Stimulated activated CD4-positive, alpha-beta T cell treated with anti-CD3 and anti-CD28 coated beads, Interleukin-4, amount 100 ng/mL, for 48 hours (primary cell): Measurements from ENCODE around the gene HDAC4.
A peak's percentile ranks its signal among the peaks of the same experiment; 100 is the strongest.

Experiments used
- DNase-seq, 2 donors: peaks; one replicate each; pipeline ENCODE4 v3.0.0-alpha.2; 2020; ENCODE audit warnings: low read depth in 2 of 2

The HDAC4 gene

DNA sequence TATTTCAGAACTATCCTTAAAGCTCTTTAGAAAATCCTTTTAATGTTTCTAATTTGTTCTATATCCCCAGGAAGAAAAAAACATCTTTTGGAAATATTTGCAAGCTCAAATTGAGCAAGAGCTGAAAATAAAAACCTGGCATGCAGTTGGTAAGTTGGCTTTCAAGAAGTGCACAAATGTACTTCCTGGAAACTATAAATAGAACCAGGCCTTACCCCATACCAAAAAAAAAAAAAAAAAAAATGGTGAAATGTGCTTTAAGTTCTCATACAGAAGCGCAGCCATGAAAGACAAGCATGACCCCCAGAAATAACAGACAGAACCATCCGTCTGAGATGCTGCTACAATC, 178.5 kb downstream of the HDAC4 start:
- DNase-seq = no peak

DNA sequence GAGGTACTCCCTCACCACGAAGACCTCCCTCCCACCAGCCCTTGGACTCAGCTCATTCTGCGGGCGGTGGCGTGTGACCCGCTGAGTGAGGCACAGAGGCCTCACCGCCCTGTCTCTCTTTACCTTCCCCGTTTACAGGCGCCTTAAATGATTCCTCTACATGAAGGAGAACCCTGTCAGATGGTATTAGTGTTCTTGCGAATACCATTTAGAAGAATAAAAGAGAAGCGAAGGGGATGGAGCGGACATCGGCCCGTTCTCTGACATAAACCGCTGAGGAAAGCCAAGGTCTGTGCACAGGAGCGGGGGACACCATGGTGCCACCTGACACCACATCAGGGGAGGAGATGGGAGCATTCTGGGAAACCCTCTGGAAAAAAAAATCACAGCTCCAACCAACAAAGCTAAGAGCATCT, 179.8 kb downstream of the HDAC4 start:
- DNase-seq = no peak

DNA sequence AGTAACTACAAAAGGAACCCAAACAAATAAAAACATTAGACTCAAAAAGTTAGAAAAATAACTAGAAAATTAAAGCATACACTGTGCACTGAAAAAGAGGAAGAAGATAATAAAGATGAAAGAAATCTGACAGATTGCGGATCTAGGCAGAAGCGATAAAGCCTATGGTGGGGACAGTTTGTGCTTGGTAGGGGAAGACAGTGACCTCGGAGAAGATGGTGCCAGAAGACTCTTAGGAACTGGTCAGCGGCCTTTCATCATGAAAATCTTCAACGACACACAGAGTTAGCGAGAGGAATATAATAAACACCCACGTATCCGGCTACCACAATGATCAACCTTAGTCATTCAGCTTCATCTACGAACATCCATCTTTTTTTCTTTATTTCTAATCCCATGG, 180.5 kb downstream of the HDAC4 start:
- DNase-seq = no peak

DNA sequence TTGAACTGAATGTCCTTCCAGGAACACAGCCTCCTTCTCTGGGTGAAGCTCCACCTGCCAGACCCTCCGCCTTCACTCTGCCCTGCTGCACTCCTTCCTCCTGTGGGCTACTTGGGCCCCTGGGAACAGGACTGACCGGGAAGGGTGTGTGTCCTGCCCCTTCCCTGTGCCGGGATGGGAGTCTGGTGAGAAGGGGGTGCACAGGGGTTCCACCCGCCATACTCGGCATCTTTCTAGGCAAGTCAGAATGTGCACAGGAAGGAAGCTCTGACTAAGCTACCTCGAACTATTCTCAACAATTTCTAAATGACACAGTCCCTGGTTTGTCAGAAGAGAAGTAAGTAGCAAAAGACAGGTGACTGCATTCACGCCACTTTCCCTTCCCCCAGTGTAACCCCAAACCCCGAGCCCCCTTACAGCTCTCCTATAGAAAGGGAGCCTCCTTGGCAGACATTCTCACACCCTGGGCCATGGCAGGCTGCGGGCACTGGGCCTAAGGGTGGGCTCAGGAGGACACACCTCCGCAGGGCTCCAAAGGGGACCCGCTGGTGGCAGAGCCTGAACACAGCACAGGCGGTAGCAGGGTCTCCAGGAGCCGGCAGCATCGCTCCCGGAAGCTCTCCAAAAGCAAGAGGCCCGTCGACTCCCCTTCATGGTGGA, 184.1 kb downstream of the HDAC4 start:
- peak; percentile 23 to 30 for DNase-seq

DNA sequence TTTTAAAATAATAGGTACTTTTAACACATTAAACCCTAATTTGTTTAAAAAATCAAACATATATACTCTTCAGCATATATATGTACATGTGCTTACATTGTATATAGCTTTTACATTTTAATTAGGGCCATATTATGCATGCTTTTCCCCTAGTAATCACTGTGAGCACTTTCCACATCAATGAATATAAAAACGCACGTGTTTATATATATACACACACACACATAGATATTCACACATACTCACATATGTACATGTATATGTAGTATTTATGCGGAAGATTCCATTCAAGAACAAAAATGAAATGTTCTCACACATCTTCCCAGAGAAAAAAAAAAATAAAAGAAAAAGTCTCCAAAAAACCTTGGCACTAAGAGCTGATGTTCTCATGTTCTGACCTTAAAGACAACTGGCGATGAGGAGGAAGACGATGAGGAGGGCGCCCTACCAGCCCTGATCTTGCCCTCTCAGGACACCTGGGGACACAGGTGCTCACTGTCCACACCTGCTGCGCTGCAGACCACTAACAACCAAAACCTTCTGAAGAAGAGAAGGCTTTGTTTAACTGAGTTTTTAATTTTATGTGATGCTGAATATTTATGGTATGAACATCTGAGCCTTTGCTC, 184.7 kb downstream of the HDAC4 start:
- DNase-seq = no peak

DNA sequence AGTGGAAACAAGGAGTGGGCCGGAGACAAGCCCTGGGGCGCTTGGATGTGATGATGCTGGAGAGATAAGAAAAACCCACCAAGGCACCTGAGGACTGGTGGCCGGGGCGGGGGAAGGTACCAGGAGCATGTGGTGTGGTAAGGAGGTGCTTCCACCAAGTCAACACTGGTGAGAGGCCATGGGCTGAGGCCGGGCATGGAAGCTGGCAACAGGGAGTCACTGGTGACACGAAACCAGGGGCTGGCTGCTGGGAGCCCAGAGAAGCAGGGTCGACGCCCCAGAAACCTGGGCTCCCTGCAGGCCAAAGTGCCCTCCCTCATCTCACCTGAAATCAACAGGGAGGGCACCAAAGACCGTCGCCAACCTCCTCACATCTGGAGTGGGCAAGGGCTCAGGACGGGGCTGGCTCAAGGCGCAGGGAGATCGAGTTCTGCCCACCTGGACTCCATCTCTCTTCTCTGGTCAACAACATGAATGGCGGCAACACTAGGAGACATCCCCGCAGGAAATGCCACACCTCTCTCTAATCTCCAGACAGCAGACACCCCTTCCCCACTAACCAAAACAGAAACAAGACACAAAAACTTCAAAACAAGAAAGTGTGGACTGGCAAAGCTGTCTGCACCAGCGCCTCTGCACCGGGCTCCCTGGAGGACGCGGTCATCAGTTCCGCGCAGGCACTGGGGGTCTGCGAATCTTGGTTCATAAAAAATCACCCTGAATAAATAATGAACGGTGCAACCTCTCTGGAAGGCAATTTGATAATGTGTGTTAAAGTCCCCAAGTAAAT, 185.5 kb downstream of the HDAC4 start:
- DNase-seq = no peak

DNA sequence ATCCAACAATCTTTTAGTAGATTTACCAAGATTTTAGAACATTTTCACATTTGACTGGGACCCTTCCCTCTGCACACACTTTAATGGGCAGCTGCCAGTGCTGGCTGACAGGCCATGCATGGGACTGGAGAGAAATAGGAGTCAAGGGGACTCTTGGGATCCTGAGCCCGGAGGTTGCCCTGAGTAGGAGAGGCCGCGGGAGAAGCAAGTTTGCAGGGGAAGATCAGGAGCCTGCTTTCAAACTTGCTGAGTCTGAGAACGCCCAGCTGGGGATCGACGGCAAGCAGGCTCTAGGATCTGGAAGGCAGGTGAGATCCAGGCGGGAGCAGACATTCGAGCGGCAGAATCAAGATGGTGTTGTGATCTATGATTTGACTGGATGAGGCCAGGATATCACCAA, 186.1 kb downstream of the HDAC4 start:
- no peak for DNase-seq

DNA sequence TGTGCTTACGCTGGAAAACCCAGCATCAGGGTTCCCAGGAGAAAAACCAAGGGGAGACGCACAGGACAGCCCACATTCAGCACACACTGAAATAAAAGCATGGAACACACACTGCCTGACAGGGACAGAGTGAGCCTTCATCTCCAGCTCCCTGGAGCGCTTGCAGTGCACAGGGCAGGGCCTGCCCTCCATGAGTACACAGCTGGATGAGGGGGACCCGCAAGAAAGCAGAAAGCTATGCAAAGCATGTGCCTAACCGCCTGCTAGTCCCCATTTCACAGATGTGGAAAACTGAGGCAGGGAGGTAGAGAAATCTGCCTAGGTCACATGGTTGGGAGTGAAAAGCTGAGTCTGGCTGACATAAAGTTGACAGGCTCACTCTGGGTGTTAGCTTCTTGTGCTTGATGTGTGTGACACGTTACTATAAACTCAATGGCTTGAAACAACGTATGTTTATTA, 187.1 kb downstream of the HDAC4 start:
- DNase-seq = no peak

DNA sequence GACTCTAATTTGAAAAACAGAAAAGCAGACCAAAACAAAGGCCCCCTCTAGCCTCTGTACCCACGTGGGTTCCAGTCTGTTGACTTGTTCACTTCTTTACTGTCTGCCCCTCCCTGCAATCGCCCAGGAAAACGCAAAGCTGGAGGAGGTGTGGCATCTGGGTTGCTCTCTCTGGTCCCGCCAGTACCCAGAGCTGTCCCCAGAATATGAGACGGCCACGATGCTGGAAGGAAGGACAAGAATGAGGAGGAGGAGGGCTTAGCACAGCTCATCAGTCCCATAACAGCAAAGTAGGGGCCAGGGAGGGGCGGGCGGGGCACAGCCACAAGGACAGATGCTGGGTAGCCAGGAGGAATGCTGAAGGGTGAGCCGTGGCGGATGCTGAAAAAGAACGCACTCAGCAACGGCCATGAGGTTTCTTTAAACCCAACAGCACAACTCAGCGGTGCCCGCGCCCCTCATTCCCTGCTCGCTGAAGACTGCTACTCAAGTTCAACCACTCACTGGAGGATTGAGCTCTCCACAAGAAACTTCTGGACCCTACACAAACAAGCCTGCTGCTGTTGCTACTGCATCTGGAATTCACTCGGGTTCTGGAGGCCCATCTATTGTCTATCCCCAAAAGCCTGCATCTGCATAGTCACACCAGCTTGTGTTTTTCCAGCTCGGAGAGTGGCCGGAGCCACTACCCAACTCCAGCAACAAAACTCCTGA, 187.7 kb downstream of the HDAC4 start:
- no peak for DNase-seq

DNA sequence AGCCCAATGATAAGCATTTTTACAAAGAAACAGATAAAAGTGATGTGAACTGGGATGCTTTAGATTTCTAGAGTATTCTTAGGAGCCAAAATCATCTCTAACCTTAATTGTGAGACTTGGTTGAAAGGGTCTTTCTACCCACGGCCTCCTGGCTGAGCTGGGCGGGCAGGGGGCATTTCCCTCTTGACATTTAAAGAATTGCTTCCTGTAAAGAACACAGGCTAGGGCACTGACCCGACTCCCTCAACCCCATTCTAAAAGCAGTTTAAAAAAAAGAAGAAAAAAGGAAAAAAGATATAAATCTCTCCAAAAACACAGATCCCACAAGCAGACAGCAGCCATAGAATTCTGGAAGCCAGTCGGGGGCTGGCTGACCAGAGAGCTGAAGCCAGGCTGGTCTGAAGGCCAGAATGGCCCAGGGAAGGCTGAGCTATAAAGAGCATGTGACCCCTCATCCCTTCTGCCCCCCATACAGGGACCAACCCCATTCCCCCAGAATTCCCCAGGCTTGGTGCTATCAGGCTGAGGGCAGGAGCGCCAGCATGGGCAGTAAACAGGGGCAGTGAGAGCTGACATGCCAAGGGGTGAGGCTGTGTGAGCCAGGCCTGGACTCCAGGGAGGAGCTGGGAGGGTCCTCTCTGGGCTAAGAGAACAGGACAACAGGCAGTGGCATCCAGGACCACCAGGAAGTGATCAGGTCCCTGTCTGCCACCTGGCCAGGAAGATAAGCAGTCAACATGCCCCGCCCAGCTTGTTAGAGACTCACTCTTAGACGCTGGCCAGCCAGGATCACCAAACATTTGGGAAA, 188.5 kb downstream of the HDAC4 start:
- no peak for DNase-seq

DNA sequence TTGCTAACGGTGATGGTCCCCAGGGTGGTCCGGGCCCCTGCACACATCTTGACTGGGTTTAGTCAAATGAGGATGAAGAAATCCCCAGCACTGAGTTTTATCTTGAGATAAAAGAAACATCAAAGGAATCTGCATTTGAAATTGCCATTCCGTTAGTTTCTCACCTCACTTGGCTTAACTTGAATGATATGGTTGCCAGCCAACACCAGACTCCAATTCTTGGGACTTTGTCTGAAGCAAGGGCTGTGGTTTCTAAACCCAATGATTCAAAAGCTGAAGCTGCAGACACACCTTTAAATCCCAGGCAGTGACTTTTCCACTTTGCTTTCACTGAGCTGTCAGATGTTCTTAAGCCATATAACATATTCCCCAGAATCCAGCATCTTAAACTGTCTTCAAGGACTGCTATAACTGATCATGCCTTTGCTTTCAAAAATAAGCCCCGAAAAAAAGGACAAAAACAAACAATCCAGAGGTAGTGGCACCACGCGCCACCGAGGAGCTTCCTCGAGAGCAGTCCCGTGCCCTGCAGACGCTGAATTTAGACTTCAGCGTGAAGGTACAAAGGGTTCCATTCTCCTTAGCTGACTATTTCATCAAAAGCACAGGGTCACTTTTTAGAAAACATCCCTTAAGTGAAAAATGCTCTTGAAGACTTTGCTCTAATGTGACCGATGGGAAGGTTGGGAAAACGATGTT, 189.3 kb downstream of the HDAC4 start:
- DNase-seq = no peak

DNA sequence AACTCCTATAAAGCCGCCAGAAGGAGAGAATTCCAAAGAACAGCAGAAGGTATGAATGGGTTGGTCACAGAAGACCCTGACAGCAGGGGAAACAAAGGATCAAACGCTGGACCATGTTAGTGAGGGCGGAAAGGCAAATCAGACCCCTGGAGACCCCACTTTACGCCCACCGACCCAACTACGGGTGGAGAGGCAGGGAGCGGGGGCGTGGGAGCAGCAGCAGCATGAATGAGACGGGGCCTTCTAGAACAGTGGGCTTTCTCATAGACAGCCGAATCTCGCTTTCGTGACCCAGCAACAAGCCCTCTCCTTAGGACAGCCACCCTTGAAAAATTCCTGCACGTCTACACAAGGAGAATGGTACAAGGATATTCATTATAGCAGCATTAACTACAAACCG, 191.0 kb downstream of the HDAC4 start:
- no peak for DNase-seq

DNA sequence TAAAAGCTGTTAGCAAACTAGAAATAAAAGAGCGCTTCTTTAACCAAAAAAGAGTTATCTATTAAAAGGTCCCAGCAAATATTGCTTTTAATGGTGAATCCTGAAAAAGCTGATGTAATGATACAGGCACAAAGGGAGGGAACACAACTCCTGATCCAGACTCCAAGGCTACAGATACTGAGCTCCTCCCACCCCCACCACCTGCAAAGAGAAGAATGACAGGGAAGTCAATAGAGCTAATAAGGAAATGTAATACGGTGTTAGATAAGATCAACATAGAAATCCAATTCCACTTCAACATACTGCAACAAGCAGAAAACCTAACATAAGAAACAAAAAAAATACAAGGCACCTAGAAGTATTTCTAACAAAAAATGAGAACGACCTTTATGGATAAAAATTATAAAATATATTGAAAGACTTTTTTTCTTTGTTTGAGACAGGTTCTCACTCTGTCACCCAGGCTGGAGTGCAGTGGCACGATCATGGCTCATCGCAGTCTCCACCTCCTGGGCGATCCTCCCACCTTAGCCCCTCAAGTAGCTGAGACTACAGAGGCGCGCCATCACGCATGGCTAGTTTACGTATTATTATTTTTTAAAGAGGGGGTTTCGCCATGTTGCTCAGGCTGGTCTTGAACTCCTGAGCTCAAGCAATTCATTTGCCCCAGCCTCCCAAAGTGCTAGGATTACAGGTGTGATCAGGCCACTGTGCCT, 192.2 kb downstream of the HDAC4 start:
- no peak for DNase-seq

DNA sequence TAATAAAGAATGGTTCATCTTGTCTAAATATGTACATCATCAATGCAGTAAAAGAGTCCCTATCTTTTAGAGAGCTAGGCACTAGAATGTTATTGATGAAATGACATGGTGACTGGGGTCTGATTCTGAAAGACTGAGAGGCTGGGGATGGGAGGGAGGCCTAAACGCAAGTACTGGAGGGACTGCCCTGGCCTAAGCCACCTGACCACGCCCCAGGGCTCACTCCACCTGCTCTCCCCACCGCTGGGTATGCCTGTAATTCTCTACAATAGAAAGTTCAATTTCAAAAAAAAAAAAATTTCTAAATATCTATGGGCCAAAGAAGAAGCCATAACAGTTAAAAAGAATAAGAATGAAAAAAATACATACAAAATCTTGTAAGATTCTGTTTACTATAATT, 194.0 kb downstream of the HDAC4 start:
- DNase-seq = no peak

DNA sequence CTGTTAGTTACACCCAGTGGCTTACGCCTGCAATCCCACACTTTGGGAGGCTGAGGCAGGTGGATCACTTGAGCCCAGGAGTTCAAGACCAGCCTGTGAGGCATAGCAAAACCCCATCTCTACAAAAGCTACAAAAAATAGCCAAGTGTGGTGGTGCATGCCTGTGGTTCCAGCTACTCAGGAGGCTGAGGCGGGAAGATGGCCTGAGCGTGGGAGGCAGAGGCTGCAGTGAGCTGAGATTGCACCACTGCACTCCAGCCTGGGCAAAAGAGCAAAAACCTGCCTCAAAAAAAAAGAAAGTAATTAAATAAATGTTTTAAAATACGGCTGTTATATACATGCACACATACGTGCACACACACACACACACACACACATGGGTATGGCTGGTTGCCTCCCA, 194.8 kb downstream of the HDAC4 start:
- no peak for DNase-seq

DNA sequence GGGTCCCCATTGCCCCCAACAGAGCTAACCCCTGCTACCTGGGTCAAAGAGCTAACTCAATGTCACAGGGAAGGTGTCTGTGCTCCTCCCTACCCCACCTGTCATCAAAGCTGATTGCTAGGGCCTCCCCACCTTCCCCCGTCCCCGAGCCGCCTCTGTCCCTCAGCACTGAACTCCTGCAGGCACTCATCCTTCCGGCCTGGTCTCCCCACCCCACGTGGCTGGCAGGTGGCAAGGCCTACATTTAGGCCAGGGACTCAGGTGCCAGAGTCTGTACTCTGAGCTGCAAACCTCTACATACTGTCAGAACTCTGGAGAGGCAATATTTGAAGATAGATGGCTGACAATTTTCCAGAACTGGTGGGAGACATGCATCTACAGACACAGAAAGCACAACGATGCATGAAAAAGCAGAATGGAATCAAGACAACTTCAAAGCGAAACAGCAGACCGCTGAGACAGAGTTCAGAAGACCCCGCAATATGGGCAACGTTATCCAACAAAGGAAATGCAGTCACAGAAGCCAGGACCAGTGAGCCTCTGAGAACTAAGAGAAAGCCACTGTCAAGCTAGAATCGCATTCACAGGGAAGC, 195.8 kb downstream of the HDAC4 start:
- DNase-seq = no peak

DNA sequence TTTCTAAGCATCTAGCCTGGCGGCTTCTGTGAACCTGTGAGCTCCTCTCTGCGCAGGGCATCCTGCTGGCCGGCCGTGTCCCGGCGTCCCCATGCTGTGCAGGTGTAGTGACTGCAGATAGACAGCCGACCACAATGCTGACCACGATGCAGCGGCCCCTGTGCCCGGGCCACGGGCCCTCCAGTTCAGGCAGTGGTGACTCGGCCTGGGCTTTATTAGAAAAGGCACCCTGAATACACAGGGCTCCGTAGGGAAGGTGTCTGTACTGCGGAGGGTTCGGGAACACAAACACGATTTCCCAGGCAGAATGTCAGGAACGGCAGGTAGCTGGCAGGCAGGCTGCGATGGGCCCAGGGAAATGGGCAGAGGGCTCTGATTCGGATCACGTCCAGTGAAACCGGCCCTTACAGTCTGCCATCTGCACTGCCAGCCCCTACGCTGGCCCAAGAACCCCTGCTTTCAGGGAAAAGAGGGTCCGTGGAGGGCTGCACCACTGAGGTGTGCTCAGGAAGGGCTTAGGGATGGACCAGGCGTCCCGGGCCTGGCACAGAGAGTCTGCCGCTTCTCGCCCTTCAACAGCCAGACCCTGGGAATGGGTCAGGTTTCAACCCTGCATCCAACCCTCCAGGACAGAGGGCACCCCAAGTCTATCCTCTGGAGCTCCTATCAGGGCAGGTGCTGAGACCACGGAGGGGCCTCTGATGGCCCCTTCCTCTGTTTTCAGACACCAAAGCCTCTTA, 196.5 kb downstream of the HDAC4 start:
- no peak for DNase-seq

DNA sequence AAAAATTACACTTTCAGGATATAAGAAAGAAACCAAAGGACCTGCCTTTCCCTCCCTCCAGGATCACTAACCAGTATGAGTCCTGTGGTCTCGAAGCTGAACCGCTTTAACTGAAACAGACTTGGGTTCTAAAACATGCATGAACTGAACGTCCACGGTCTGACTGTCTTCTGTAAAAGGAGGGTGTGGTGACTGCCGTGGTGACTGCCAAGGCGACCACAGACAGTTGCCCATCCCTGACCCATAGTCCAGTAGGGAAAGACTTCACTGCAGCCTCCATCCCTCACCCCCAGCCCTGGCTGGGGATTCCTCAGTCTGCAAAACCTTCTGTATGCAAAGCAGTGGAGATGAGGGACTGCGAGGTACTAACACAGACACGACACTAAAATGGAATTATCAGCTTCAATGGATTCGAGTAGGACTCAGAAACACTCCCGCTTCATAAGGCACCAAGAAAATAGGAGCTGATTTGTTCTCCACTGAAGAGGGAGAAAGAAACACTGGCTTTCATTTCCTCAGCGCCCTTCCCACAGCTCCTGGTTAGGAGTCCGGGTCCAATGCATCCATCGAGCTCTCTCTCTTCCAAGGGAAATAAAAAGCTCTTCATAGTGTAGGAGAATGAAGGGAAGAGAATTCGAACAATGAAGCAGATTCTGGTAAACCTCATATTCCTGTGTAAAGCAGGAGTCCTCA, 197.2 kb downstream of the HDAC4 start:
- DNase-seq = no peak

DNA sequence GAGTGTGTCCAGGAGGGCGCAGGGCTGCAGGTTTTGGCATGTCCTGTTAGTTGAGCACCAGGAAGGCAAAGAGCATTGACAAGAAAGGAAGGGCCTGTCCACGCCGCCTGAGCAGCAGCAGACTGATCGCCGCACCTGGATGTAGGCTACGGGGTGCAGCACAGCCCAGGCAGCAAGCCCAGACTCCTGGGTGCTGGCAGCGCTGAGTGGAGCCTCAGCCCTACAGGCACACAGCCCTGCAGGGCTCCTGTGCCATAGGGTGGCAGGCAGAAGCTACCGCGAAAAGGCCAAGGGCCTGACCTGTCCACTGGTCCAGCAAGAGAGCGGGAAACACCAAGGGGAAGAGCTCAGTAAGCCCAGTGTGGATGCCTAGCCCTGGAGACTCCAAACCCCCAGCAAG, 198.0 kb downstream of the HDAC4 start:
- DNase-seq = no peak
